PC-3 (cell line): ENCODE measurements around the gene PACSIN1. TPM values are rescaled to one million over a fixed set of nuclear protein-coding genes. Genes with fewer than 3 reads are reported as not detected.

ENCODE experiments used
- ATAC-seq: fragments of 200-7000 bp; cut with Tn5 transposase; 2 replicates; pipeline ENCODE4 v1.9.1; 2020; ENCODE audit warnings: mild to moderate bottlenecking, moderate library complexity
- BruUV-seq: library from RNA; stranded (reverse); fragments of 400-500 nt; replicated peaks from 2 replicates; lab custom pipeline; 2021; lab: Mats Ljungman, UMichigan
- CTCF ChIA-PET: fragments of 300-600 bp; sonication (Branson Sonifier 250); formaldehyde crosslinking; loops from one replicate; lab custom pipeline; 2022; ENCODE audit warnings: antibody characterized with exemption; lab: Charles Lee
- POLR2A ChIA-PET: fragments of 300-600 bp; sonication (Branson Sonifier 250); formaldehyde crosslinking; loops from one replicate; lab custom pipeline; 2022; ENCODE audit warnings: antibody characterized with exemption; ENCODE audit not compliant: unreplicated experiment; lab: Charles Lee
- DNase-seq: peaks from one replicate; pipeline ENCODE4 v3.0.0-alpha.2; 2015
- H2AFZ ChIP-seq: fragments of 300-600 bp; sonication (generic); 2 replicates; pipeline ENCODE4 v1.6.0; 2016; ENCODE audit warnings: antibody characterized with exemption, low read length
- H3F3A ChIP-seq: fragments of 300-600 bp; sonication (generic); one replicate; pipeline ENCODE4 v1.6.0; 2017; ENCODE audit warnings: antibody characterized with exemption, low read length, control low read depth, mild to moderate bottlenecking; ENCODE audit not compliant: unreplicated experiment
- H3K27ac ChIP-seq: fragments of 300-600 bp; sonication (generic); 2 replicates; pipeline ENCODE4 v1.5.1; 2016; ENCODE audit warnings: mild to moderate bottlenecking, low read length
- H3K27me3 ChIP-seq: fragments of 300-600 bp; sonication (generic); 2 replicates; pipeline ENCODE4 v1.6.1; 2016; ENCODE audit warnings: low read length, mixed read lengths
- H3K36me3 ChIP-seq: fragments of 300-600 bp; sonication (generic); 2 replicates; pipeline ENCODE4 v1.6.1; 2016; ENCODE audit warnings: low read depth, mixed run types, low read length, mixed read lengths
- H3K4me1 ChIP-seq: fragments of 300-600 bp; sonication (generic); 2 replicates; pipeline ENCODE4 v1.5.1; 2016; ENCODE audit warnings: low read length; ENCODE audit not compliant: insufficient read depth
- H3K4me2 ChIP-seq: fragments of 300-600 bp; sonication (generic); 2 replicates; pipeline ENCODE4 v1.6.0; 2016; ENCODE audit warnings: low read length
- H3K4me3 ChIP-seq: fragments of 300-600 bp; sonication (generic); 2 replicates; pipeline ENCODE4 v1.5.1; 2016; ENCODE audit warnings: mild to moderate bottlenecking, low read length, mixed read lengths
- H3K79me2 ChIP-seq: fragments of 300-600 bp; sonication (generic); 2 replicates; pipeline ENCODE4 v1.6.1; 2017; ENCODE audit warnings: low read length, mixed read lengths
- H3K9ac ChIP-seq: fragments of 300-600 bp; sonication (generic); 2 replicates; pipeline ENCODE4 v1.6.0; 2016; ENCODE audit warnings: mild to moderate bottlenecking, low read length
- H3K9me2 ChIP-seq: fragments of 300-600 bp; sonication (generic); replicated peaks from 2 replicates; pipeline ENCODE4 v1.6.1; 2016; ENCODE audit warnings: mixed run types, low read length, mixed read lengths
- H3K9me3 ChIP-seq: fragments of 300-600 bp; sonication (generic); 2 replicates; pipeline ENCODE4 v1.6.1; 2016; ENCODE audit warnings: low read length, mixed read lengths
- H4K20me1 ChIP-seq: fragments of 300-600 bp; sonication (generic); 2 replicates; pipeline ENCODE4 v1.6.1; 2016; ENCODE audit warnings: low read length, mixed read lengths
- CTCF ChIP-seq: fragments of 300-600 bp; sonication (generic); conservative IDR thresholded peaks from 2 replicates; pipeline ENCODE4 v1.5.1; 2017; ENCODE audit warnings: antibody characterized with exemption, low read depth, mild to moderate bottlenecking, low read length
- EZH2 ChIP-seq: fragments of 300-600 bp; sonication (generic); IDR thresholded peaks from one replicate; pipeline ENCODE4 v1.6.1; 2017; ENCODE audit warnings: antibody characterized with exemption, mild to moderate bottlenecking, low read length; ENCODE audit not compliant: unreplicated experiment
- EZH2phosphoT487 ChIP-seq: fragments of 300-600 bp; sonication (generic); IDR thresholded peaks from 2 replicates; pipeline ENCODE4 v1.6.1; 2018; ENCODE audit warnings: mild to moderate bottlenecking, antibody characterized with exemption, low read length, borderline replicate concordance
- intact Hi-C: fragments of 100-400 bp; cut with micrococcal nuclease; formaldehyde crosslinking; loops from 2 replicates; pipeline ENCODE4 v1.9.0; 2023
- total RNA-seq: library from RNA; depleted of rRNA; stranded (reverse); fragments of >200 nt; gene quantifications from 2 replicates; pipeline ENCODE4 v1.2.3, GENCODE V29; 2014

The PACSIN1 gene
- total RNA-seq, 1 experiment from 2014 or later: 2.3 TPM

GRCh38 chr6:34537922-34538550 lies 72.2 kb downstream of the PACSIN1 start:
- DNase-seq (no peak), ATAC-seq (no peak)
- no peak overlapping the region for H3K9ac ChIP-seq
- no peaks in the 10 kb centered on the region for H3K27me3 ChIP-seq
- no peak for TF ChIP-seq EZH2phosphoT487
- TF ChIP-seq EZH2: no peak
- TF ChIP-seq CTCF: no peak
- POLR2A ChIA-PET: no interaction called here
- H3K9me3 ChIP-seq: no peaks in the 10 kb centered on the region
- no peak overlapping the region for H3K4me2 ChIP-seq
- H3K36me3 ChIP-seq: peaks cover 12% of the 10 kb centered on the region
- H3K9me2 ChIP-seq: no peaks in the 10 kb centered on the region
- H3K4me3 ChIP-seq: no peak overlapping the region
- CTCF ChIA-PET: no interaction called here
- no peaks in the 10 kb centered on the region for H3K79me2 ChIP-seq
- no peaks in the 10 kb centered on the region for H3F3A ChIP-seq
- H2AFZ ChIP-seq: no peak overlapping the region
- intact Hi-C loops: loop anchor here (5.0 kb wide), 1 partner anchor 291 kb away; the partner anchor contains the start of gene SMIM29
- BruUV-seq: TSS peak; percentile 44
- no peaks in the 10 kb centered on the region for H4K20me1 ChIP-seq
- peaks cover 17% of the 10 kb centered on the region for H3K4me1 ChIP-seq
- no peak overlapping the region for H3K27ac ChIP-seq

GRCh38 chr6:34538581-34538980 lies 72.7 kb downstream of the PACSIN1 start:
- no peak overlapping the region for H2AFZ ChIP-seq
- no peak for TF ChIP-seq EZH2phosphoT487
- no peak for TF ChIP-seq CTCF
- no peak for TF ChIP-seq EZH2
- no peak overlapping the region for H3K4me2 ChIP-seq
- intact Hi-C loops: loop anchor here (5.0 kb wide), 1 partner anchor 291 kb away; the partner anchor contains the start of gene SMIM29
- H3K4me1 ChIP-seq: peaks cover 23% of the 10 kb centered on the region
- H3K79me2 ChIP-seq: no peaks in the 10 kb centered on the region
- BruUV-seq: no TSS peak
- H3K9ac ChIP-seq: no peak overlapping the region
- peaks cover 12% of the 10 kb centered on the region for H3K36me3 ChIP-seq
- no peaks in the 10 kb centered on the region for H3K27me3 ChIP-seq
- no peak for DNase-seq
- H4K20me1 ChIP-seq: no peaks in the 10 kb centered on the region
- ChIA-PET CTCF (no interaction called here), POLR2A (no interaction called here)
- H3K4me3 ChIP-seq: no peak overlapping the region
- ATAC-seq: no peak
- H3F3A ChIP-seq: no peaks in the 10 kb centered on the region
- no peaks in the 10 kb centered on the region for H3K9me2 ChIP-seq
- no peak overlapping the region for H3K27ac ChIP-seq
- H3K9me3 ChIP-seq: no peaks in the 10 kb centered on the region

- intact Hi-C loops: loop anchor here (5.0 kb wide), 1 partner anchor 292 kb away; the partner anchor contains the start of gene SMIM29
- no TSS peak for BruUV-seq
- ATAC-seq (no peak), DNase-seq (no peak)
- H3K27me3 ChIP-seq: no peaks in the 10 kb centered on the region
- H2AFZ ChIP-seq: no peak overlapping the region
- no peaks in the 10 kb centered on the region for H3K79me2 ChIP-seq
- H3F3A ChIP-seq: no peaks in the 10 kb centered on the region
- H3K9me2 ChIP-seq: no peaks in the 10 kb centered on the region
- no peaks in the 10 kb centered on the region for H3K9me3 ChIP-seq
- no peak overlapping the region for H3K4me2 ChIP-seq
- no peak overlapping the region for H3K9ac ChIP-seq
- no peak overlapping the region for H3K27ac ChIP-seq
- CTCF ChIA-PET: no interaction called here
- H3K36me3 ChIP-seq: peaks cover 12% of the 10 kb centered on the region
- POLR2A ChIA-PET: no interaction called here
- H3K4me1 ChIP-seq: peaks cover 29% of the 10 kb centered on the region
- no peaks in the 10 kb centered on the region for H4K20me1 ChIP-seq
- no peak overlapping the region for H3K4me3 ChIP-seq
- TF ChIP-seq CTCF (no peak), EZH2 (no peak), EZH2phosphoT487 (no peak)
Measured at GRCh38 chr6:34539181-34539580, 73.3 kb downstream of the PACSIN1 start.
